GM18909 (cell line): ENCODE results near the gene ACOX1.
"Not testable (repeated sequence)": the region's sequence is repeated elsewhere in the genome, so short reads cannot be mapped to it uniquely, and the experiment has no call there.

Experiments
- ATAC-seq: cut with Tn5 transposase; IDR thresholded peaks from one replicate; pipeline ENCODE4 v1.9.1; 2021; ENCODE audit warnings: mild to moderate bottlenecking; ENCODE audit not compliant: unreplicated experiment, poor library complexity

ACOX1 gene

GRCh38 chr17:75983501-75984181 is 4.7 kb upstream of the ACOX1 start:
- no peak for ATAC-seq

- ATAC-seq: no peak
These were observed 2.2 kb upstream of the ACOX1 start for GRCh38 chr17:75981019-75981615.

- no peak for ATAC-seq
These were observed 1.4 kb upstream of the ACOX1 start for GRCh38 chr17:75980188-75981018.

- no peak for ATAC-seq
These were observed 780 bp upstream of the ACOX1 start for GRCh38 chr17:75979705-75980187.

- ATAC-seq: no peak
These were observed 2.7 kb downstream of the ACOX1 start for GRCh38 chr17:75976175-75976848.

- ATAC-seq: no peak
These were observed 3.2 kb downstream of the ACOX1 start for GRCh38 chr17:75975757-75976174.

- not testable (repeated sequence) for ATAC-seq
These were observed 3.8 kb downstream of the ACOX1 start for GRCh38 chr17:75975187-75975586.

GRCh38 chr17:75970626-75971025 is 8.3 kb downstream of the ACOX1 start:
- ATAC-seq: no peak

- no peak for ATAC-seq
These were observed 8.9 kb downstream of the ACOX1 start for GRCh38 chr17:75970011-75970523.

- not testable (repeated sequence) for ATAC-seq
These were observed 9.9 kb downstream of the ACOX1 start for GRCh38 chr17:75969044-75969443.

GRCh38 chr17:75965468-75965867 is 13.5 kb downstream of the ACOX1 start:
- no peak for ATAC-seq

- ATAC-seq: no peak
These were observed 19.0 kb downstream of the ACOX1 start for GRCh38 chr17:75959839-75960511.

- no peak for ATAC-seq
These were observed 19.7 kb downstream of the ACOX1 start for GRCh38 chr17:75959051-75959838.

GRCh38 chr17:75950855-75951554 is 28.0 kb downstream of the ACOX1 start:
- ATAC-seq: no peak

- ATAC-seq: no peak
These were observed 28.5 kb downstream of the ACOX1 start for GRCh38 chr17:75950421-75950820.

- no peak for ATAC-seq
These were observed 33.8 kb downstream of the ACOX1 start for GRCh38 chr17:75945211-75945610.

- ATAC-seq: no peak
These were observed 35.5 kb downstream of the ACOX1 start for GRCh38 chr17:75943491-75943890.

- no peak for ATAC-seq
These were observed 36.5 kb downstream of the ACOX1 start for GRCh38 chr17:75942473-75942872.
